ENCODE measurements around the gene TRIM33. TPM values are rescaled to one million over a fixed set of nuclear protein-coding genes. Genes with fewer than 3 reads are reported as not detected.

TRIM33 gene
- total and polyA plus RNA-seq, 2 experiments from 2014 or later = 50.3 to 51.1 TPM

- Mint-ChIP-seq H3K27me3 (ENCODE audit: insufficient read depth, low read depth, poor library complexity) (peaks cover 4% of the 10 kb centered on the region), H3K4me1 (peaks cover 41% of the 10 kb centered on the region), H3K27ac (peak overlapping the region; percentile 30), H3K9me3 (no peaks in the 10 kb centered on the region), H3K4me3 (no peak overlapping the region), H3K36me3 (ENCODE audit: low read depth) (no peaks in the 10 kb centered on the region)
- Histone ChIP-seq H4K20me1 (replicated peaks; ENCODE audit: insufficient read depth) (peaks cover 28% of the 10 kb centered on the region), H3K79me2 (replicated peaks; ENCODE audit: insufficient read depth) (peaks cover 96% of the 10 kb centered on the region), H3K36me3 (ENCODE audit: insufficient read depth) (no peaks in the 10 kb centered on the region), H3K9me2 (ENCODE audit: insufficient read depth) (no peaks in the 10 kb centered on the region), H3F3A (replicated peaks; ENCODE audit: low read depth) (no peaks in the 10 kb centered on the region), H3K4me3 (no peak overlapping the region), H3K4me1 (ENCODE audit: insufficient read depth) (peaks cover 22% of the 10 kb centered on the region), H3K27ac (ENCODE audit: low read depth) (no peak overlapping the region), H3K27me3 (ENCODE audit: insufficient read depth) (no peaks in the 10 kb centered on the region), H3K4me2 (no peak overlapping the region), H2AFZ (no peak overlapping the region)
- no peak for TF ChIP-seq EZH2phosphoT487 (IDR thresholded peaks at IDR 0.05; ENCODE audit: unreplicated experiment)
- TF ChIP-seq CTCF (conservative IDR thresholded peaks at IDR 0.05; ENCODE audit: low read depth in 2 of 2) = no peak
- no peak for TF ChIP-seq JUNB (IDR thresholded peaks at IDR 0.05; ENCODE audit: unreplicated experiment)
- no peak for TF ChIP-seq STAT1 (IDR thresholded peaks at IDR 0.05; ENCODE audit: unreplicated experiment)
- no peak for TF ChIP-seq ZNF114 (CRISPR knock-in tag; IDR thresholded peaks at IDR 0.05)
- TF ChIP-seq REST (IDR thresholded peaks at IDR 0.05; ENCODE audit: unreplicated experiment) = no peak
- no peak for TF ChIP-seq POLR2AphosphoS5 (IDR thresholded peaks at IDR 0.05; ENCODE audit: low read depth)
- no peak for TF ChIP-seq ZNF331 (CRISPR knock-in tag; IDR thresholded peaks at IDR 0.05; ENCODE audit: low read depth)
- no peak for TF ChIP-seq ZNF462 (CRISPR knock-in tag; IDR thresholded peaks at IDR 0.05)
- TF ChIP-seq ETS1 (IDR thresholded peaks at IDR 0.05) = no peak
- no peak for TF ChIP-seq CREB1 (CRISPR knock-in tag; IDR thresholded peaks at IDR 0.05; ENCODE audit: low read depth)
- TF ChIP-seq NANOG (IDR thresholded peaks at IDR 0.05; ENCODE audit: borderline replicate concordance) = no peak
- no peak for TF ChIP-seq EZH2 (IDR thresholded peaks at IDR 0.05; ENCODE audit: low read depth, unreplicated experiment)
- DNase-seq (ENCODE audit: low spot score) = peak; percentile 50
- ATAC-seq = peak; percentile 79
These were observed 44.5 kb downstream of the TRIM33 start for GRCh38 chr1:114466334-114467014.

Data from GM23338 (cell line).